Ishikawa (cell line): Measurements from ENCODE around the gene GPR17.

Experiments
- CEBPB ChIP-seq: IDR thresholded peaks from 2 replicates; pipeline ENCODE4 v1.6.1; 2012
- CREB1 ChIP-seq: IDR thresholded peaks from 2 replicates; pipeline ENCODE4 v1.6.1; 2012; ENCODE audit warnings: low read depth
- EGR1 ChIP-seq: IDR thresholded peaks from 2 replicates; pipeline ENCODE4 v1.6.1; 2012
- EP300 ChIP-seq: IDR thresholded peaks from 2 replicates; pipeline ENCODE4 v1.6.1; 2012; ENCODE audit warnings: borderline replicate concordance
- FOXM1 ChIP-seq: IDR thresholded peaks from 2 replicates; pipeline ENCODE4 v1.6.1; 2012; ENCODE audit warnings: low read depth, borderline replicate concordance
- MAX ChIP-seq: IDR thresholded peaks from 2 replicates; pipeline ENCODE4 v1.6.1; 2012
- NFIC ChIP-seq: IDR thresholded peaks from 2 replicates; pipeline ENCODE4 v1.6.1; 2012
- RAD21 ChIP-seq: IDR thresholded peaks from 2 replicates; pipeline ENCODE4 v1.6.1; 2012; ENCODE audit warnings: low read depth
- REST ChIP-seq: IDR thresholded peaks from 2 replicates; pipeline ENCODE4 v1.6.1; 2012; ENCODE audit warnings: low read depth, mild to moderate bottlenecking
- TAF1 ChIP-seq: IDR thresholded peaks from 2 replicates; pipeline ENCODE4 v1.6.1; 2012; ENCODE audit warnings: low read depth, mild to moderate bottlenecking
- TCF12 ChIP-seq: IDR thresholded peaks from 2 replicates; pipeline ENCODE4 v1.6.1; 2012; ENCODE audit warnings: low read depth
- TEAD4 ChIP-seq: IDR thresholded peaks from 2 replicates; pipeline ENCODE4 v1.6.1; 2012
- USF1 ChIP-seq: IDR thresholded peaks from 2 replicates; pipeline ENCODE4 v1.6.1; 2012
- YY1 ChIP-seq: IDR thresholded peaks from 2 replicates; pipeline ENCODE4 v1.6.1; 2012; ENCODE audit warnings: low read depth
- ZBTB7A ChIP-seq: IDR thresholded peaks from 2 replicates; pipeline ENCODE4 v1.6.1; 2012; ENCODE audit warnings: low read depth

The GPR17 gene

GRCh38 chr2:127630096-127630863, 15.7 kb upstream of the GPR17 start:
- no peak for TF ChIP-seq YY1
- no peak for TF ChIP-seq EP300
- TF ChIP-seq MAX, result no peak
- TF ChIP-seq FOXM1, result no peak
- TF ChIP-seq NFIC, result no peak
- no peak for TF ChIP-seq CREB1
- no peak for TF ChIP-seq TAF1
- TF ChIP-seq CEBPB, result no peak
- TF ChIP-seq USF1, result no peak
- no peak for TF ChIP-seq TEAD4
- TF ChIP-seq EGR1, result no peak

- TF ChIP-seq NFIC (no peak), USF1 (no peak), CREB1 (no peak), REST (no peak), TAF1 (no peak), MAX (no peak), TEAD4 (no peak), TCF12 (no peak), EGR1 (no peak), CEBPB (no peak), RAD21 (no peak), FOXM1 (no peak)
Observed at GRCh38 chr2:127630864-127631540, 15.0 kb upstream of the GPR17 start.

- TF ChIP-seq ZBTB7A (no peak), MAX (no peak), TAF1 (no peak), USF1 (no peak), YY1 (no peak), CREB1 (no peak), RAD21 (no peak), CEBPB (no peak), REST (no peak), NFIC (no peak), TEAD4 (no peak), TCF12 (no peak)
Observed at GRCh38 chr2:127631541-127631996, 14.4 kb upstream of the GPR17 start.

- TF ChIP-seq RAD21 (no peak), NFIC (no peak), TCF12 (no peak), CEBPB (no peak), MAX (no peak), TEAD4 (no peak), EP300 (no peak), USF1 (no peak), ZBTB7A (no peak), YY1 (no peak), TAF1 (no peak), REST (no peak), CREB1 (no peak), FOXM1 (no peak), EGR1 (no peak)
Observed at GRCh38 chr2:127631997-127632581, 13.9 kb upstream of the GPR17 start.
